Measurements from ENCODE around the gene AKT1S1. TPM values are rescaled to one million over a fixed set of nuclear protein-coding genes. Genes with fewer than 3 reads are reported as not detected.
"Not testable (repeated sequence)": the region's sequence is repeated elsewhere in the genome, so short reads cannot be mapped to it uniquely, and the experiment has no call there.

Gene AKT1S1
- polyA plus RNA-seq, 1 donor = 42.7 TPM

DNA sequence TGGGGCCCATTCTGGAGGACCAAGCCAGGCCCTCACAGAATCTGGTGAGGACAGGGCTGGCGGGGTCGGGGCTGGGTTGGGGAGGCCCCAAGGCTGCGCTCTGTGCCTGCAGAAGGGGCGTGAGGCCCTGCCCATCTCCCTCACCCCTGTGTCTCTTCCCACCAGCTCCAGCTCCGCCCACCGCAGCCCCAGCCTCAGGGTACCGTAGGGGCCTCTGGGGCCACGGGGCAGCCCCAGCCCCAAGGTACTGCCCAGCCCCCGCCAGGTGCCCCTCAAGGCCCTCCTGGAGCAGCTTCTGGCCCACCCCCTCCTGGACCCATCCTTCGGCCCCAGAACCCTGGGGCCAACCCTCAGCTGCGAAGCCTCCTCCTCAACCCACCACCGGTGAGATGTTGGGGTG lies 41.6 kb downstream of the AKT1S1 start:
- no peak for DNase-seq

- no peak for DNase-seq
Observed at GRCh38 chr19:49833599-49833998, 43.6 kb downstream of the AKT1S1 start.

GRCh38 chr19:49832556-49832955 lies 44.6 kb downstream of the AKT1S1 start:
- DNase-seq = no peak

- no peak for DNase-seq
Observed at GRCh38 chr19:49831592-49831991, 45.6 kb downstream of the AKT1S1 start.

- DNase-seq = no peak
Observed at GRCh38 chr19:49830766-49831165, 46.4 kb downstream of the AKT1S1 start.

GRCh38 chr19:49829721-49830120 lies 47.4 kb downstream of the AKT1S1 start:
- DNase-seq = no peak

GRCh38 chr19:49829200-49829599 lies 48.0 kb downstream of the AKT1S1 start:
- no peak for DNase-seq

GRCh38 chr19:49827034-49827433 lies 50.1 kb downstream of the AKT1S1 start:
- DNase-seq = no peak

DNA sequence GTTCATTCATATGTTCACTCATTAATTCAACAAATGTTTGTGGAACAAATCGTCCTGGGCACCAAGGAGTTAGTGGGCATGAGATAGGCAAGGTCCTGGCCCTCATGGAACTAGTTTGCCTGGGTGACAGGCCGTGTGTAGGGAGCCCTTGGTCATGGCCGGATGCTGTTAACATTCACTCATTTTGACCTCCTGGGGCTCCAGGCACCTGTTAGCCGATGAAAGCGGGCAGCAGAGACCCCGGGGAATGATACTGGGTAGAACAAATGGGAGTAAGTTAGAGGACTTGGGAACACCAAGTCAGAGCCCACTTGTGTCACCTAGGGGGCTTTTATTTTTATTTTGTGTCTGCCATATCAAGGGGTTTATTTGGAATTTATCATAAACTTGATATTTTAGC lies 52.5 kb downstream of the AKT1S1 start:
- no peak for DNase-seq

- no peak for DNase-seq
Observed at GRCh38 chr19:49823472-49823871, 53.7 kb downstream of the AKT1S1 start.

DNA sequence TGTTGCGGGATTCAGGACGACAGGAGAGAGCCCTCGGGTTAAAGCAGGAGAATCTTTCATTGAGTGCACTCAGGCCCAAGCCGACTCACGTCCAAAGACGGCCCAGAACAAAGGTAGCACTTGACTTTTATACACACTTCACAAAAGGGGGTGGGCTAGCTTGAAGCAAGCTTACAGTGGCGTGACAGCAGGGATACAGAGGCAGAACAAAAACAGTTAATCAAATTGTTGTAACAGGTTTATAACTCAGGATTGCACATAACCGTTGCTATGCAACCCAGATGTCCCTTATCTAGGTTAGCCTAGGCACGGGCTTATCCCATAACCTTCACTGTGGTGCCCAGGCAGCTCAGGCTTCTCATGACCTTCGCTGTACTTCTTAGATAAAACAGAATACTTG lies 57.0 kb downstream of the AKT1S1 start:
- no peak for DNase-seq

DNA sequence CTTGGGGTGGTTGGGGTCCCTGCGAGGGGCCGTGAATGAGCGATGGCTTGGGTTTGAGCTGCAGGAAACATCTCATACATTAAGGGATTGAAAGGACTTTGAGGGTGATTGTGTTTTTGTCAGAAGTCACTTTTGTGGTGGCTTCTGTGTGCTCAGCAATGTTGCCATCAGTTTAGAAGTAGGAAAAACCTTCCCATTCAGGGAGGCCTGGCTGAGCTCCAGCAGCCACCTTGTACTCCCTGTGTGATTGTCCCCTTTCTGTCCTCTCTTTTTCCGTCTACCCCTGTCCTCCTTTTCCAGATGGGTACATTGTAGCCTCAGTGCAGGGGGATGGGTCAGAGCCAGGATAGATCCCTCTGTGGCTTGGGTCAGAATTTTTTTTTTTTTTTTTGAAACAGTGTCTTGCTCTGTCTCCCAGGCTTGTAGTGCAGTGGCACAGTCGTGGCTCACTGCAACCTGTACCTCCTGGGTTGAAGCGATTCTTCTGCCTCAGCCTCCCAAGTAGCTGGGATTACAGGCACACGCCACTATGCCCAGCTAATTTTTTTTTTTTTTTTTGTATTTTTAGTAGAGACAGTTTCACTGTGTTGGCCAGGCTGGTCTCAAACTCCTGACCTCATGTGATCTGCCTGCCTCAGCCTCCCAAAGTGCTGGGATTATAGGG lies 57.6 kb downstream of the AKT1S1 start:
- DNase-seq = not testable (repeated sequence)

Other genes starting within 250 kb of the AKT1S1 start
- gene RRAS, start 237.2 kb downstream of the AKT1S1 start, polyA plus RNA-seq (ENCODE audit: insufficient read length) = 29.1 TPM
- gene SCAF1, start 235.1 kb downstream of the AKT1S1 start, polyA plus RNA-seq (ENCODE audit: insufficient read length) = 36.4 TPM
- 38.7 TPM for gene IRF3, start 211.5 kb downstream of the AKT1S1 start, polyA plus RNA-seq (ENCODE audit: insufficient read length)
- 35.9 TPM for gene BCL2L12, start 211.4 kb downstream of the AKT1S1 start, polyA plus RNA-seq (ENCODE audit: insufficient read length)
- gene PRMT1, start 200.1 kb downstream of the AKT1S1 start, polyA plus RNA-seq (ENCODE audit: insufficient read length) = 214 TPM
- gene ADM5, start 187.8 kb downstream of the AKT1S1 start, polyA plus RNA-seq (ENCODE audit: insufficient read length) = 2.2 TPM
- 6.2 TPM for gene CPT1C, start 186.2 kb downstream of the AKT1S1 start, polyA plus RNA-seq (ENCODE audit: insufficient read length)
- gene TSKS, start 114.0 kb downstream of the AKT1S1 start, polyA plus RNA-seq (ENCODE audit: insufficient read length) = 0.94 TPM
- 68.3 TPM for gene AP2A1, start 110.4 kb downstream of the AKT1S1 start, polyA plus RNA-seq (ENCODE audit: insufficient read length)
- gene FUZ, start 64.1 kb downstream of the AKT1S1 start, polyA plus RNA-seq (ENCODE audit: insufficient read length) = 18.3 TPM
- 33.0 TPM for gene MED25, start 59.1 kb downstream of the AKT1S1 start, polyA plus RNA-seq (ENCODE audit: insufficient read length)
- 254 TPM for gene PTOV1, start 26.2 kb downstream of the AKT1S1 start, polyA plus RNA-seq (ENCODE audit: insufficient read length)
- gene PNKP, start 9.8 kb downstream of the AKT1S1 start, polyA plus RNA-seq (ENCODE audit: insufficient read length) = 34.3 TPM
- gene TBC1D17, start 347 bp upstream of the AKT1S1 start, polyA plus RNA-seq (ENCODE audit: insufficient read length) = 49.1 TPM
- gene IL4I1, start 19.5 kb upstream of the AKT1S1 start, polyA plus RNA-seq (ENCODE audit: insufficient read length) = 1.8 TPM
- 28.8 TPM for gene ATF5, start 51.9 kb upstream of the AKT1S1 start, polyA plus RNA-seq (ENCODE audit: insufficient read length)
- gene NUP62, start 52.1 kb upstream of the AKT1S1 start, polyA plus RNA-seq (ENCODE audit: insufficient read length) = 64.1 TPM
- gene SIGLEC11, start 83.8 kb upstream of the AKT1S1 start, polyA plus RNA-seq (ENCODE audit: insufficient read length) = 0.93 TPM
- 17.1 TPM for gene VRK3, start 148.0 kb upstream of the AKT1S1 start, polyA plus RNA-seq (ENCODE audit: insufficient read length)
- 8.0 TPM for gene ZNF473, start 148.7 kb upstream of the AKT1S1 start, polyA plus RNA-seq (ENCODE audit: insufficient read length)